Measurements from ENCODE around the gene PPARG. TPM values are rescaled to one million over a fixed set of nuclear protein-coding genes. Genes with fewer than 3 reads are reported as not detected.
"Not testable (repeated sequence)": the region's sequence is repeated elsewhere in the genome, so short reads cannot be mapped to it uniquely, and the experiment has no call there.

Gene PPARG
- 10 to 100 TPM; 24.6 to 37.3 (median 27.9) TPM for polyA plus RNA-seq (ENCODE audit: insufficient read length in 4 of 4)

DNA sequence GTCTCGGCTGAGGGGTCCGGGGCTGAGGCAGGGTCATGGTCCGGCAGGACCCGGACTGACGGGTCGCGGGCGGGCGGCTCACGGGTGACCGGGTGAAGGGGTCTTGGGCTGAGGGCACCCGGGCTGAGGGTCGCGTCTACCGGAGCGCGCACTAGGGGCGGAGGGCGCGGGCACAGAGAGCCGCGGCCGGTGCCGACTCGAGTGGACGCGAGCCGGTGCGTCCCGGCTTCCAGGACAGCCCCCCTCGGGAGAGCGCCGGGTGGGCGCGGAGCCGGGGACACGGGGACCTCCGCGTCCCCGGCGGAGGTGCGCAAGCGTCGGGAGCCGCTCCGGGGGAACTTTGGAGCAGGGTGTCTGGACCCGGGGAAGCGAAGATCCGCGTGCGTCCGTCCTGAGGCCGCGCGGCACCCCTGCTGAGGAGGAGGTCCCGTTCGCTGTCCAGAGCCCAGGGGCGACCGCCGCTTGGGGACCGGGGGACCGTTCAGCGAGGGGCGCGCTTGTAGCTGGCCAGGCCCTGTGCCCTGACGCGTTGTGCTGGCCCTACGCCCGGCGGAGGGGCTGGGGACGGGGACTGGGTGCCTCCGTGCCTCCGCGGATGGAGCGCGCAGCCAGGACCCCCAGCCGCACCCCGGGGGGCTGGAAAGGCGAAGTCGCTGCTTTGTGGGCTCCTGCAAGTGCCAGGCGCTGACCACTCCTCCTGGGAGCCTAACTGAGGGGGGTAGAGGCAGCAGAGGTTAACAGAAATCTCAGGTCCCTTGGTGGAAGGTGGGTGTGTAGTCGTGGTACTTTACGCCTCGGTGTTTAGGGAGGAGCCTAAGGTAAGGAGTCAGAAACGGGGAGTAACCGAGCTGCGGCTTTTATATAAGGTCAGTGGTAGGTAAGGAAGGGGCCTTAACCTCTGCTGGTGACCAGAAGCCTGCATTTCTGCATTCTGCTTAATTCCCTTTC lies at the start of gene PPARG:
PPARG (plus strand) TSS at position 889 of the 948 bp plus-strand sequence. CDS start 90,642 bp downstream, outside the sequence.
- DNase-seq (ENCODE audit: low read depth in 4 of 4, low spot score in 3 of 4) = no peak

DNA sequence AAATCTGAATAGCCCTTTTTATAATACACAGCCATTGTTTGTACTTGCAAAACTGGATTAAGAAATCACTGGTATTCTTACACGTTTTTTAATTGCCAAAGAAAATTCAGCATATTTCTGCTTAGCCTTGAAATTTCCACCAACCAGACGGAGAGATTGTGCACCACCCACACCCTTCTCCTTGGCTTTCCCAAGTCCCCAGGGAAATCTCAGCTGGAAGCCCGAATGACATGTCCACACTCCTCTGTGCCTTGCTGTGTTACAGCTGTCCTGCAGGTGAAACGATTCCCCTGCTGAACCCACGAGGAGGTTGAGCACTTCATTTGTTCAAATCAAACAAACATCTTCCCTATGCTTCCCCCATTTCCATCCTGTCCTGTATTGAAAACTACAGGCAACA lies 49.6 kb upstream of the PPARG start:
- no peak for DNase-seq (ENCODE audit: low read depth in 4 of 4, low spot score in 3 of 4)

DNA sequence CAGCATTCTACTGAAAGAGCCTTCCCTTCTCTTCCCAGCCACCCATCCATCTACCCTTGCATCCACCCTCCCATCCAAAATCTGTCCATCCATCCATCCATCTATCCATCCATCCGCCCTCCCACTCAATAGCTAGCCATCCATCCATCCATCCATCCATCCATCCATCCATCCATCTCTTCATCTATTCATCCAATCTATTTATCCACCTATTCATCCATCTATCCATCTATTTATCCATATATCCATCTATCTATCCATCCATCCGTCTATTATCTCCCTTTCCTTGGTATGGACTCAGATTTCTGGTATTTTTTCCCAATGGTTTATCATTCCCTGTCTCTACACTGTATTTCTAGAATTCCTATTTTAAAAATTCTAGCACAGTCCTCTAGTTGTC lies 46.1 kb upstream of the PPARG start:
- DNase-seq (ENCODE audit: low read depth in 4 of 4, low spot score in 3 of 4) = no peak

DNA sequence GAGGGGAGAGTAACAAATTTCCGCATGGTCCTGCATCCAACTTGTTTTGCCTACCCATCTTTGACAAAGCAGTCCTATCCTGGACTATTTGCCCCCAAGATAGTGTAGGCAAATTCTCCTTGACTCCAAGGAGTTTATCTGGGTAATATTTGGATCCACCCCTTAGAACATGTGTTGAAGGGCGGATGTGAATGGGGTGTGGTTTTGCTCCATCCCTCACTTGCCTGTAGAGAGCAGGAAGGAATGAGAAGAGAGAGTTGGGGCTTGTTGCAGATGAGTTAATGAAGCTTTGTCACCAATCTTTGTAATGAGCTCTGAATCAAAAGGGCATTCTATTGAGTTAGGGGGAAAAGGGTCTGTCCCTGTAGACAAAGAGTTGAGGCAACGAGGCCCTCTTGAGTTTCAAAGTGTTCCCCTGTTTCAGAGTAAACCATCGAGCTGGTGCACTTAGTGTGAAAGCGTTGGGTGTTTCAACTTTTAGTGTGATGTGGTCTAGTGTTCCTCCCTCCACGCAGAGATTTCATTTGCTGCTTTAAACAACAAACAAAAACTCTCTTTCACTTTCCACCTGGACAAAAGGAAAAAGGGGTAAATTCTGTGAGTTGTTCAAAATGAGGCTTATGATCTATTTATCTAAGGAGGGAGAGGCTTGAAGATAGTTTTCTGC lies 42.2 kb upstream of the PPARG start:
- no peak for DNase-seq (ENCODE audit: low read depth in 4 of 4, low spot score in 3 of 4)

- no peak for DNase-seq (ENCODE audit: low read depth in 4 of 4, low spot score in 3 of 4)
Measured at GRCh38 chr3:12247411-12247810, 41.5 kb upstream of the PPARG start.

DNA sequence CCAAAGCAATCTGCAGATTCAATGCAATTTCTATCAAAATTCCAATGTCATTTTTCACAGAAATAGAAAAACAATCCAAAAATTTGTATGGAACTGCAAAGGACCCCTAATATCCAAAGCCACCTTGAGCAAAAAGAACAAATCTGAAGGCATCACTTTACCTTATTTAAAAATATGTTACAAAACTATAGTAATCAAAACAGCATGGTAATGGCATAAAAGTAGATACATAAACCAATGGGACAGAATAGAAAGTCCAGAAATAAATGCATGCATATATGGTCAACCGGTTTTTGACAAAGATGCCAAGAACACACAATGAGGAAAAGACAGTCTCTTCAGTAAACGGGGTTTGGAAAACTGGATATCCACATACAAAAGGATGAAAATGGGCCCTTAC lies 39.4 kb upstream of the PPARG start:
- no peak for DNase-seq (ENCODE audit: low read depth in 4 of 4, low spot score in 3 of 4)

GRCh38 chr3:12252889-12253288 lies 36.0 kb upstream of the PPARG start:
- DNase-seq (ENCODE audit: low read depth in 4 of 4, low spot score in 3 of 4) = no peak

- peak in 1 of 4 donors; percentile 11 for DNase-seq (ENCODE audit: low read depth in 4 of 4, low spot score in 3 of 4)
Measured at GRCh38 chr3:12253516-12254343, 35.1 kb upstream of the PPARG start.

- DNase-seq (ENCODE audit: low read depth in 4 of 4, low spot score in 3 of 4) = no peak
Measured at GRCh38 chr3:12255393-12255792, 33.5 kb upstream of the PPARG start.

- no peak for DNase-seq (ENCODE audit: low read depth in 4 of 4, low spot score in 3 of 4)
Measured at GRCh38 chr3:12258911-12259310, 30.0 kb upstream of the PPARG start.

GRCh38 chr3:12262173-12262572 lies 26.7 kb upstream of the PPARG start:
- not testable (repeated sequence) for DNase-seq (ENCODE audit: low read depth in 4 of 4, low spot score in 3 of 4)

GRCh38 chr3:12265508-12265907 lies 23.4 kb upstream of the PPARG start:
- no peak for DNase-seq (ENCODE audit: low read depth in 4 of 4, low spot score in 3 of 4)

- DNase-seq (ENCODE audit: low read depth in 4 of 4, low spot score in 3 of 4) = no peak
Measured at GRCh38 chr3:12266038-12266437, 22.8 kb upstream of the PPARG start.

GRCh38 chr3:12267376-12268030 lies 21.4 kb upstream of the PPARG start:
- DNase-seq (ENCODE audit: low read depth in 4 of 4, low spot score in 3 of 4) = no peak

DNA sequence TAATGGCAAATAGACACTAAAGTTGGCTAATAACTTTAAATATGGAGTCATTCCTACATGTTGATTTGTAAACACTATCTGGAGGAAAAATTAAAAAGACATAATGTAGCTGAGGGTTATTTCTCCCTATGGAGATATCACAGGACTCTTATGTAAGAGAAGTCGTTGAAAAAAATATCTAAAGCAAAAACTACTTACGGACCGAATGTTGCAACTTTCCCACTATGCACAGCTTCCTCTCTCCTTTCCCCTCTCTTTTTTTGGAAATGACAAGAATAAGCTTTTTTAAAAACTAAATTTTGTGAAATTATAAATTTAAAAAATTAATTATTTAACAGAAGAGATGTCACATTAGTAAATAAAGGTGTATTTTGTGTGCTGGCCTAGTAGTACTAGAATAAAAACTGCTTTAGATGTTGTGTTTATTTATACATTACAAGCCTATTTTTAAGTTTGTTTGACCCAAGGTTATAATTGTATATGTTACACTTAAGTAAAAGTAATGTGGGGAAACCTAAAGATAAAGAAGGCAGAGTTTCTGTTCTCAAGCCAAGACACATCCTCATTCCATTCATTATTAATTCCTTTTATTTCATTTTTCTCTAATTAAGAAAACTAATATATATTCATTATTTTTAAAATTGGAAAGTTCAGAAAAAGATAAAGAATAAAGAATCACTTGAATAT lies 20.7 kb upstream of the PPARG start:
- DNase-seq (ENCODE audit: low read depth in 4 of 4, low spot score in 3 of 4) = no peak

DNA sequence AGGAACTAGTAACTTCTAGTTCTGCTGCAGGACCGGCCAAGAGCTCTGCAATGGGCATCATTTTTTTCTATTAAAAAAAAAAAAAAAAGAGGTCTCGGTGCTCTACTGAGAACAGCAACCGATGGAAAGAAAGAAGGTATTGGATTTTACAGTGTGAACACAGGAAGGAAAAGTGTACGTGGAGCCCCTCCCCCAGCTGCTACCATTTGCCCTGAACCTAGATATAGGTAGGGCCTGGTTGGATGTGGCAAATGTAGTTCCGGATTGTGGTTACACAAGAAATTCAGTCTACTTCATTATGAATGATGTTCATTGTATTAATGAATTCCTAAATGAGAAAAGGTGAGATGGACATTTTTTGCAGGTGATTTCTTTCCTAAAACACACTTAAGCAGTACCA lies 17.9 kb upstream of the PPARG start:
- no peak for DNase-seq (ENCODE audit: low read depth in 4 of 4, low spot score in 3 of 4)

DNA sequence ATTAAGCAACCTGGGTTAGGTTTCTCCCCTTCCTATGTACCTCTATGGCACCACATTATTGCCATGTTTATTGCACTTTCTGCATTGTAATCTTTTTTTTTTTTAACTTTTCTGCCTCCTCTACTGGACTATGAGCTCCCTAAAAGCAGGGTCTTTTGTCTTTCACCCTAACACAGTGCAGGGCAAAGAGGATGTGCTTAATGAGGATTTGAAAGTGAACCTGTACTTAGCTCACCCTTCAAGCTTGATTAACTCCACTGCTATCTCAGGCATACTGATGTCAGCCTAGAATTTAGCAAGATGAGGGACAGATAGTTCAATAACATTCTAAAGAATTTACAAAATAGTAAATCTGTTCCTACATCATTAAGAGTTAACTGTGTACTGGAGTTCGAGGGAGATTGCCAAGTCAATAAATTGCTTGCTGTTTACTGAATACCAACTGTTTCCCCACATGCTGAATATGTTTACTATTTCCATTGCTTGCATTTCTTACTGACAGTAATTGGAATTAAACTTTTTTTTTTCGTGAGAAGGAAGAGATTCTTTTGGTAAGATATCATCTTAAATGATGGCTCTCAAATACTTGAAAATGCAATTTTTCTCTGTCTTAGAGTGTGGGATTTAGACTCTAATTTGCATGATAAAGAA lies 15.7 kb upstream of the PPARG start:
- no peak for DNase-seq (ENCODE audit: low read depth in 4 of 4, low spot score in 3 of 4)

GRCh38 chr3:12275974-12276650 lies 12.8 kb upstream of the PPARG start:
- DNase-seq (ENCODE audit: low read depth in 4 of 4, low spot score in 3 of 4) = no peak

DNA sequence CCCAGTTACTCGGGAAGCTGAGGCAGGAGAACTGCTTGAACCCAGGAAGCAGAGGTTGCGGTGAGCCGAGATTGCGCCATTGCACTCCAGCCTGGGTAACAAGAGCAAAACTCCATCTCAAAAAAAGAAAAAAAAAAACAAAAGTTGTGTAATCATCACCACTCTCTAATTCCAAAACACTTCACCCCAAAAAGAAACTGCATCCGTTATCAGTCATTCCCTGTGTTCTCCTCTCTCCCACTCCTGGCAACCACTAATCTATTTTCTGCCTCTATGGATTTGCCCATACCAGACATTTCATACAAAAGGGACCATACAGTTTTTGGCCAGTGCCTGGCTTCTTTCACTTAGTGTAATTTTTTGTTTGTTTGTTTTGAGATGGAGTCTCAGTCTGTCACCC lies 12.0 kb upstream of the PPARG start:
- not testable (repeated sequence) for DNase-seq (ENCODE audit: low read depth in 4 of 4, low spot score in 3 of 4)

All from right renal pelvis (tissue), 4 donors.